ENCODE data around the gene ASPRV1.

ASPRV1 gene

DNA sequence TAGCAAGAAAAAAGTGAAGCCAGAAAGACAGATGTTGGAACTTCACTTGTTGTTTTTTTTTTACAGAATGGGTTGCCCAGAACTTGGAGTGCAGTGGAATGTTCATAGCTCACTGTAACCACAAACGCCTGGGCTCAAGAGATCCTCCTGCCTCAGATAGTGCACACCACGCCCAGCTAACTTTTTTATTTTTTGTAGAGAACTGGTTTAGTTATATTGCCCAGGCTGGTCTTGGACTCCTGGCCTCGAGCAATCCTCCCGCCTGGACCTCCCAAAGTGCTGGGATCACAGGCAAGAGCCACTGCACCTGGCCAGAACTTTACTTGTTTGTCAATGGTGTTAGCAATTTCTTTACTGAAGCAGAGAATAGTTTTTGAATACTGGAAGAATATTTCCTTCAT lies 11.9 kb upstream of the ASPRV1 start:
- ChIA-PET CTCF (no interaction called here), POLR2A (ENCODE audit: low non-redundant PET) (no interaction called here)
- no peak for DNase-seq (ENCODE audit: low spot score)
- H3K27ac ChIP-seq, result no peak overlapping the region
- TF ChIP-seq, protein P1, sequence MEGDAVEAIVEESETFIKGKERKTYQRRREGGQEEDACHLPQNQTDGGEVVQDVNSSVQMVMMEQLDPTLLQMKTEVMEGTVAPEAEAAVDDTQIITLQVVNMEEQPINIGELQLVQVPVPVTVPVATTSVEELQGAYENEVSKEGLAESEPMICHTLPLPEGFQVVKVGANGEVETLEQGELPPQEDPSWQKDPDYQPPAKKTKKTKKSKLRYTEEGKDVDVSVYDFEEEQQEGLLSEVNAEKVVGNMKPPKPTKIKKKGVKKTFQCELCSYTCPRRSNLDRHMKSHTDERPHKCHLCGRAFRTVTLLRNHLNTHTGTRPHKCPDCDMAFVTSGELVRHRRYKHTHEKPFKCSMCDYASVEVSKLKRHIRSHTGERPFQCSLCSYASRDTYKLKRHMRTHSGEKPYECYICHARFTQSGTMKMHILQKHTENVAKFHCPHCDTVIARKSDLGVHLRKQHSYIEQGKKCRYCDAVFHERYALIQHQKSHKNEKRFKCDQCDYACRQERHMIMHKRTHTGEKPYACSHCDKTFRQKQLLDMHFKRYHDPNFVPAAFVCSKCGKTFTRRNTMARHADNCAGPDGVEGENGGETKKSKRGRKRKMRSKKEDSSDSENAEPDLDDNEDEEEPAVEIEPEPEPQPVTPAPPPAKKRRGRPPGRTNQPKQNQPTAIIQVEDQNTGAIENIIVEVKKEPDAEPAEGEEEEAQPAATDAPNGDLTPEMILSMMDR (conservative IDR thresholded peaks at IDR 0.05; ENCODE audit: low read depth), result no peak

DNA sequence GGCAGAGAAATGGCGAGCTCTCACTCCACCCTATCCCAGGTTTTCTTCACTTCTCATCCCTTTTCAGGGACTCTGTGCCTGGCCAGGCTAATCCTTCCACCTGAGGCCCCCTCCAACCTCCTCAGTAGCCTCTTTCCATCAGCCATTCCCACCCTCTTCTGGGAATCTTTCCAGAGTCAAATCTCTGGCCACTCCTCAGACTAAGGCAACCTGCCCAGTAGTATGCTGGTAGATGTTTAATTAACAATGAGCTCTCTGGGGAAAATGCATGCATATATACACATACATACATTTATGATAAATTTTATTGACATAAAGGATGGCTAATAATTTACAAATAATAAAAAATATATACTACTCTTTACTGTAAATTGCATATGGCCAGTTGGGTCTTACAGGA lies 11.4 kb upstream of the ASPRV1 start:
- H3K27ac ChIP-seq, result no peak overlapping the region

DNA sequence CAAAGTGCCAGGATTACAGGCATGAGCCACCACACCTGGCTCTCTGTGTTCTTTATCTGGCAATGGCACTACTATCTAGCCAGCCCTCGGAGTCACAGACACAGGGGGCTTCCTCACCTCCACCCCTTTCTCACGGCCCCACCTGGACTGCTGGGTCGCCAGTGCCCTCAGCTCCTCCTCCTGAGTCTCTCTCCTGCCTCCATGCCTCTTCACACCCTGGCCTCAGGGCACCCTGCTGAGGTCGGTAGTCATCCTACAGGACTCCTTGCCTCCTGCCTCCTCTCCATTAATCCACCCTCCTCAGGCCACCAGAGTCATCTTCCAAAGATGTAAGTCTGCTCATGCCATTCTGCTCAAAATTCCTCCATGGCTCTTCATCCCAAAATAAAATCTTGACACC lies 8.6 kb upstream of the ASPRV1 start:
- H3K27ac ChIP-seq, result no peak overlapping the region
- ChIA-PET POLR2A (ENCODE audit: low non-redundant PET) (no interaction called here), CTCF (no interaction called here)
- TF ChIP-seq, protein P1 (conservative IDR thresholded peaks at IDR 0.05; ENCODE audit: low read depth), result no peak
- DNase-seq (ENCODE audit: low spot score), result no peak

More for the DNA sequence above, 11.4 kb upstream of the ASPRV1 start:
- TF ChIP-seq, protein P1 (conservative IDR thresholded peaks at IDR 0.05; ENCODE audit: low read depth), result no peak
- DNase-seq (ENCODE audit: low spot score), result no peak
- CTCF ChIA-PET, result interaction anchor here (0.5 kb wide), 1 partner anchor 15 kb away, joined by 3 read pairs; no protein-coding TSS in a partner anchor
- POLR2A ChIA-PET (ENCODE audit: low non-redundant PET), result no interaction called here

DNA sequence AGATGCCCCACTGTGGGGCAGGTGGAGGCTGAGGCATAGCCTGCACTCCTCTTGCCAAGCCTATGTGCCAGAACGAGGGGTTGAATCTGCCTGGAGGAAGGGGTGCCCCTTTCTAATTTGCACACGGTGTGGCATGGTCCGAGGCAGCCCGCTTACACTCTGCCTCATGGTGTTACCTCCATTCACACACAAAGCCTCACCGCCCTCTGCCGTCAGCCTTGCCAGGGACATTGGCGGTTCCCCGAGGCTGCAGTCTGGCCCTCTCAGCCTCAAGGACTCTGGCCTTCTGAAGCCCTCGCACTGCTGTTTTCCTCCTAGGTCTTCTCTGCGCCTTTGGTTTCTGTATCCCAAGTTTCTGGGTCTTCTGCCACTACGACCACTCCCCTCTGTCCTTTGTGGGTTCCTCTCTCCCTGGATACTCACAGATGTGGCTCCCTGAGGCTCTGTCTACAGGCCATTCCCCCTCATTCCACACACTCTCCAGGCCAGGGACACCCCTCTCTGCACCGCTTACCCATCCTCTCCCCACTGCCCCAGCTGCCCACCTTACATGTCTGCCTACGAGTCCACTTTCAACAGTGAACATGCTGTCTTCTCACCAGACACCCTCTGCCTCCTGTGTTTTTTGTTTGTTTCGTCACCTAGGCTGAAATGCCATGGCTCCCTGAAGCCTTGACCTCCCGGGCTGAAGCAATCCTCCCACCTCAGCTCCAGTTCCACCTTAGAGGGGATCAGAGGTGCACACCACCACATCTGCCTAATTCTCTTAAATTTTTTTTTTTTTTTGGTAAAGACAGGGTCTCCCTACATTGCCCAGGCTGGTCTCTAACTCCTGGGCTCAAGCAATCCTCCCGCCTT lies 7.9 kb upstream of the ASPRV1 start:
- no peak for DNase-seq (ENCODE audit: low spot score)
- CTCF ChIA-PET, result no interaction called here
- no peak overlapping the region for H3K27ac ChIP-seq
- TF ChIP-seq, protein P1 (conservative IDR thresholded peaks at IDR 0.05; ENCODE audit: low read depth), result no peak
- POLR2A ChIA-PET (ENCODE audit: low non-redundant PET), result no interaction called here

DNA sequence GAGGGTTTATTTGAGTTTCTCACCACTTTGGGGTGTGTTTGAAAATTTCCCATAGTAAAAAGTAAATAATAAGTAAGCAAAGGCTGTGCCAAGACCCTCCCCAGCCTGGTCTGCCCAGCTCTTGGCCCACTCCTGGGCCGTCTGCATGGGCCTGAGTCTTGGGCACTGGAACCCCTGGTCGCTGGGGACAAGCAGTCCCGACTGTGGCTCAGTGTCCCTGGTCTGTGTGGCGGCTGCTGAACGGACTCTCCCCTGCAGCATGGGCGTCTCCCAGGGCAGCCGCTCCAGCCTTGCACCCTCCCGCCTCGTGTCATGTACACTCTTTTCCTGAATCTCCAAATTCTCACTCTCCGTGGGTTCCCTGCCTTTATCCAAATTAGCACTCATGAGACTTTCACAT lies 7.2 kb upstream of the ASPRV1 start:
- TF ChIP-seq, protein P1 (conservative IDR thresholded peaks at IDR 0.05; ENCODE audit: low read depth), result no peak
- no peak overlapping the region for H3K27ac ChIP-seq
- ChIA-PET CTCF (no interaction called here), POLR2A (ENCODE audit: low non-redundant PET) (no interaction called here)
- no peak for DNase-seq (ENCODE audit: low spot score)

DNA sequence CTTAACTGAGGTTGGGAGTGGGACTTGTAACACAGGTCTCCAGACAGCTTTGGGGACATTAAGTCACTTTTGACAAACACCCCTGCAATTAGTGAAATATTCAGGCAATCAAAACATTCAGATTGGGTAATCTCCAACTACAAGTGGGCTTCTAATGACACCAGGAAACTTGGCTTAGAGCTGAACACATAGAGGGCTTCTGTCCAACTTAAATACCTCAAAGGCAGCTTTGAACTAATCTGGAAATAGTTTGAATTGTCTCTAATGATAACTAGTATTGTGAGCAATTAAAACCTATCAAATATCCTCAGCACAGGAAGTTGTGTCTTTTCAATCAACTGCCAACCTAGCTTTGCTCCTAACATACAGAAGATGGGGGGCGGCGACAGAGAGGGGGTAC lies 5.1 kb upstream of the ASPRV1 start:
- DNase-seq (ENCODE audit: low spot score), result no peak
- TF ChIP-seq, protein P1 (conservative IDR thresholded peaks at IDR 0.05; ENCODE audit: low read depth), result no peak
- no peak overlapping the region for H3K27ac ChIP-seq
- ChIA-PET CTCF (no interaction called here), POLR2A (ENCODE audit: low non-redundant PET) (no interaction called here)

Measured in RWPE1 (cell line).